GM12878 (cell line): ENCODE measurements around the gene RPS26. TPM values are rescaled to one million over a fixed set of nuclear protein-coding genes. Genes with fewer than 3 reads are reported as not detected.

Experiments used
- ATAC-seq: fragments of 200-7000 bp; cut with Tn5 transposase; 3 replicates; pipeline ENCODE4 v1.9.1; 2020; ENCODE audit warnings: mild to moderate bottlenecking, moderate library complexity
- BruUV-seq: library from RNA; stranded (reverse); fragments of 400-500 nt; replicated peaks from 2 replicates; lab custom pipeline; 2021; lab: Mats Ljungman, UMichigan
- CTCF ChIA-PET: fragments of 300-600 bp; sonication (Branson Sonifier 250); formaldehyde crosslinking; extraction: SDS; loops from one replicate; lab custom pipeline; 2021; ENCODE audit warnings: inconsistent platforms; lab: Yijun Ruan, JAX
- POLR2A ChIA-PET: fragments of 350-600 bp; formaldehyde crosslinking; extraction: SDS; loops from one replicate; lab custom pipeline; 2021; ENCODE audit warnings: inconsistent platforms; lab: Charles Lee
- RAD21 ChIA-PET: fragments of 300-600 bp; sonication (Branson Sonifier 250); formaldehyde crosslinking; loops from one replicate; lab custom pipeline; 2023; ENCODE audit warnings: antibody characterized with exemption; ENCODE audit not compliant: unreplicated experiment; lab: Charles Lee
- SMC1A ChIA-PET: fragments of 300-600 bp; sonication (Branson Sonifier 250); formaldehyde crosslinking; loops from one replicate; lab custom pipeline; 2023; ENCODE audit not compliant: unreplicated experiment, uncharacterized antibody; lab: Charles Lee
- DNase-seq: peaks from one replicate; pipeline ENCODE4 v3.0.0-alpha.2; 2011; ENCODE audit warnings: low read depth, low spot score
- FAIRE-seq: peaks from 3 replicates; lab custom pipeline; 2011; peaks lifted over from hg19 to GRCh38; lab: Jason Lieb, UNC
- H2AFZ ChIP-seq: 2 replicates; pipeline ENCODE4 v1.6.0; 2011; ENCODE audit warnings: low read depth, low read length, control low read depth; ENCODE audit not compliant: control insufficient read depth
- H3K27ac ChIP-seq: 2 replicates; pipeline ENCODE4 v1.5.1; 2011; ENCODE audit warnings: control low read depth; ENCODE audit not compliant: control insufficient read depth, insufficient read depth
- H3K27me3 ChIP-seq, 2 experiments: replicated peaks in 1 of 2; 2 replicates each; pipeline versions ENCODE4 v1.6.0 to v1.6.1; 2011; ENCODE audit warnings: low read length in 1 of 2; ENCODE audit not compliant: control insufficient read depth in 2 of 2, insufficient read depth in 2 of 2
- H3K36me3 ChIP-seq, 2 experiments: 2 replicates each; pipeline ENCODE4 v1.5.1; 2011; ENCODE audit warnings: low read length in 1 of 2; ENCODE audit not compliant: control insufficient read depth in 2 of 2, insufficient read depth in 2 of 2
- H3K4me1 ChIP-seq: 2 replicates; pipeline ENCODE4 v1.6.1; 2011; ENCODE audit warnings: mild to moderate bottlenecking, low read length, moderate library complexity, mixed read lengths; ENCODE audit not compliant: control insufficient read depth, insufficient read depth
- H3K4me2 ChIP-seq: 2 replicates; pipeline ENCODE4 v1.6.0; 2011; ENCODE audit warnings: control low read depth; ENCODE audit not compliant: control insufficient read depth, insufficient read depth
- H3K4me3 ChIP-seq: fragments of 200-600 bp; sonication (generic); 2 replicates; pipeline ENCODE4 v1.5.1; 2016
- H3K79me2 ChIP-seq: 2 replicates; pipeline ENCODE4 v1.6.0; 2011; ENCODE audit warnings: low read length; ENCODE audit not compliant: control insufficient read depth, insufficient read depth
- H3K9ac ChIP-seq: 2 replicates; pipeline ENCODE4 v1.8.0; 2011; ENCODE audit warnings: low read length, control low read depth, mixed read lengths; ENCODE audit not compliant: control insufficient read depth, insufficient read depth
- H3K9me3 ChIP-seq: replicated peaks from 3 replicates; pipeline ENCODE4 v1.5.1; 2011; ENCODE audit warnings: mild to moderate bottlenecking, low read length; ENCODE audit not compliant: control insufficient read depth, insufficient read depth
- H4K20me1 ChIP-seq: 2 replicates; pipeline ENCODE4 v1.6.0; 2011; ENCODE audit not compliant: control insufficient read depth, insufficient read depth
- DPF2 ChIP-seq: fragments of 450-650 bp; IDR thresholded peaks from 2 replicates; pipeline ENCODE4 v1.6.1; 2017; ENCODE audit warnings: mild to moderate bottlenecking
- NR2F1 ChIP-seq: fragments of 450-650 bp; conservative IDR thresholded peaks from 2 replicates; pipeline ENCODE4 v1.6.1; 2017; ENCODE audit warnings: mild to moderate bottlenecking
- STAT3 ChIP-seq: IDR thresholded peaks from 2 replicates; pipeline ENCODE4 v1.6.1; 2011; ENCODE audit warnings: low read depth, low read length, improper control_type of control experiment
- ZBED1 ChIP-seq: IDR thresholded peaks from 2 replicates; pipeline ENCODE4 v1.6.1; 2016; ENCODE audit warnings: borderline replicate concordance
- ZNF24 ChIP-seq: fragments of 450-650 bp; IDR thresholded peaks from 2 replicates; pipeline ENCODE4 v1.6.1; 2017; ENCODE audit warnings: antibody characterized with exemption, mild to moderate bottlenecking
- ZZZ3 ChIP-seq: IDR thresholded peaks from 2 replicates; pipeline ENCODE4 v1.6.1; 2011; ENCODE audit warnings: low read depth; ENCODE audit not compliant: control insufficient read depth, insufficient read length
- in situ Hi-C: fragments of 300-500 bp; cut with MboI; formaldehyde crosslinking; loops from 9 replicates; pipeline ENCODE4 v1.14.3; 2018; ENCODE audit warnings: mixed read lengths
- intact Hi-C: fragments of 100-400 bp; cut with micrococcal nuclease; formaldehyde crosslinking; loops from one replicate; pipeline ENCODE4 v1.14.2; 2022; ENCODE audit not compliant: unreplicated experiment
- polyA plus RNA-seq, 11 experiments: library from polyadenylated mRNA; depleted of rRNA in 4 of 11; unstranded in 6 of 11; stranded (reverse) in 5 of 11; fragments of >200 nt; fragmentation: Nextera tagmentation in 4 of 11; fragmentation: Illumina TruSeq in 1 of 11; extraction: Ambion mirVana in 4 of 11; extraction: Trizol in 1 of 11; gene quantifications; 1 replicate in 1 of 11; 2 replicates in 10 of 11; pipeline versions ENCODE4 v1.2.1 to v1.2.3, GENCODE V29; 2011 to 2016; ENCODE audit warnings: inconsistent platforms in 2 of 11, missing spikeins in 2 of 11, low read depth in 1 of 11
- total RNA-seq, 4 experiments: library from RNA; depleted of rRNA in 3 of 4; stranded (reverse); fragments of >200 nt in 3 of 4; fragmentation: Illumina TruSeq in 1 of 4; extraction: Trizol in 1 of 4; gene quantifications; 2 replicates each; pipeline versions ENCODE4 v1.2.1 to v1.2.3, GENCODE V29; 2013 to 2021
- TF ChIP-seq, protein P1 (sequence below): fragments of 450-650 bp; IDR thresholded peaks from 2 replicates; pipeline ENCODE4 v1.6.1; 2016; ENCODE audit warnings: mild to moderate bottlenecking, moderate library complexity, borderline replicate concordance
- TF ChIP-seq, protein P2 (sequence below): fragments of 450-650 bp; IDR thresholded peaks from 2 replicates; pipeline ENCODE4 v1.6.1; 2017; ENCODE audit warnings: mild to moderate bottlenecking, moderate library complexity

The RPS26 gene
- total and polyA plus RNA-seq, 10 of the 15 experiments (the other 5 are each of a cell fraction or from before 2014, with no cell fraction given): 75.5 to 3,147 (median 881) TPM

DNA sequence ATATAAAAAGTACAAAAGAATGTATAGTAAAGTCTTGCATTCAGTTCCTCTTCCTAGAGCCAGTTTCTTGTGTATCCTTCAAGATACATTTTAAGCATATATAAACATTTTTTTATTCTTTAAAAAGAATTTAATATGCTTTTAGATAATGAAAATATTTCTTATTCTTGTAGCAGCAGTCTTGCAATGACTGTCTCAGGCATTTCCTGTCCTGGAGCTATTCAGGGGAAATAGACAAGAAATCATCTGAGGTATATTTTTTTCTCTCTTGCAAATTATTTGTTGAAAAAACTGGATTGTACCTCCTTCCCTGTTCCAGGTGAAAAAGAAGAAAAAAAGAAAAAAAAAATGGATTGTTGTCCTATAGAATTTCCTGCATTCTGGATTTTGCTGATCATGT, 21.3 kb downstream of the RPS26 start:
- Histone ChIP-seq H3K27ac (no peak overlapping the region), H2AFZ (no peak overlapping the region), H3K4me1 (no peaks in the 10 kb centered on the region), H3K9me3 (no peaks in the 10 kb centered on the region), H3K27me3 (no peaks in the 10 kb centered on the region), H3K79me2 (no peaks in the 10 kb centered on the region), H4K20me1 (no peaks in the 10 kb centered on the region), H3K4me3 (no peak overlapping the region), H3K9ac (no peak overlapping the region), H3K4me2 (no peak overlapping the region), H3K36me3 (no peaks in the 10 kb centered on the region)
- BruUV-seq: no TSS peak
- ChIA-PET CTCF (no interaction called here), RAD21 (no interaction called here), SMC1A (no interaction called here), POLR2A (no interaction called here)
- no peak for DNase-seq
- intact Hi-C loops: no loop called here
- no peak for ATAC-seq
- TF ChIP-seq, protein P1, sequence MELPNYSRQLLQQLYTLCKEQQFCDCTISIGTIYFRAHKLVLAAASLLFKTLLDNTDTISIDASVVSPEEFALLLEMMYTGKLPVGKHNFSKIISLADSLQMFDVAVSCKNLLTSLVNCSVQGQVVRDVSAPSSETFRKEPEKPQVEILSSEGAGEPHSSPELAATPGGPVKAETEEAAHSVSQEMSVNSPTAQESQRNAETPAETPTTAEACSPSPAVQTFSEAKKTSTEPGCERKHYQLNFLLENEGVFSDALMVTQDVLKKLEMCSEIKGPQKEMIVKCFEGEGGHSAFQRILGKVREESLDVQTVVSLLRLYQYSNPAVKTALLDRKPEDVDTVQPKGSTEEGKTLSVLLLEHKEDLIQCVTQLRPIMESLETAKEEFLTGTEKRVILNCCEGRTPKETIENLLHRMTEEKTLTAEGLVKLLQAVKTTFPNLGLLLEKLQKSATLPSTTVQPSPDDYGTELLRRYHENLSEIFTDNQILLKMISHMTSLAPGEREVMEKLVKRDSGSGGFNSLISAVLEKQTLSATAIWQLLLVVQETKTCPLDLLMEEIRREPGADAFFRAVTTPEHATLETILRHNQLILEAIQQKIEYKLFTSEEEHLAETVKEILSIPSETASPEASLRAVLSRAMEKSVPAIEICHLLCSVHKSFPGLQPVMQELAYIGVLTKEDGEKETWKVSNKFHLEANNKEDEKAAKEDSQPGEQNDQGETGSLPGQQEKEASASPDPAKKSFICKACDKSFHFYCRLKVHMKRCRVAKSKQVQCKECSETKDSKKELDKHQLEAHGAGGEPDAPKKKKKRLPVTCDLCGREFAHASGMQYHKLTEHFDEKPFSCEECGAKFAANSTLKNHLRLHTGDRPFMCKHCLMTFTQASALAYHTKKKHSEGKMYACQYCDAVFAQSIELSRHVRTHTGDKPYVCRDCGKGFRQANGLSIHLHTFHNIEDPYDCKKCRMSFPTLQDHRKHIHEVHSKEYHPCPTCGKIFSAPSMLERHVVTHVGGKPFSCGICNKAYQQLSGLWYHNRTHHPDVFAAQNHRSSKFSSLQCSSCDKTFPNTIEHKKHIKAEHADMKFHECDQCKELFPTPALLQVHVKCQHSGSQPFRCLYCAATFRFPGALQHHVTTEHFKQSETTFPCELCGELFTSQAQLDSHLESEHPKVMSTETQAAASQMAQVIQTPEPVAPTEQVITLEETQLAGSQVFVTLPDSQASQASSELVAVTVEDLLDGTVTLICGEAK: no peak
- TF ChIP-seq NR2F1 (no peak), DPF2 (no peak), ZBED1 (no peak), ZNF24 (no peak), STAT3 (no peak), ZZZ3 (no peak)
- TF ChIP-seq, protein P2, sequence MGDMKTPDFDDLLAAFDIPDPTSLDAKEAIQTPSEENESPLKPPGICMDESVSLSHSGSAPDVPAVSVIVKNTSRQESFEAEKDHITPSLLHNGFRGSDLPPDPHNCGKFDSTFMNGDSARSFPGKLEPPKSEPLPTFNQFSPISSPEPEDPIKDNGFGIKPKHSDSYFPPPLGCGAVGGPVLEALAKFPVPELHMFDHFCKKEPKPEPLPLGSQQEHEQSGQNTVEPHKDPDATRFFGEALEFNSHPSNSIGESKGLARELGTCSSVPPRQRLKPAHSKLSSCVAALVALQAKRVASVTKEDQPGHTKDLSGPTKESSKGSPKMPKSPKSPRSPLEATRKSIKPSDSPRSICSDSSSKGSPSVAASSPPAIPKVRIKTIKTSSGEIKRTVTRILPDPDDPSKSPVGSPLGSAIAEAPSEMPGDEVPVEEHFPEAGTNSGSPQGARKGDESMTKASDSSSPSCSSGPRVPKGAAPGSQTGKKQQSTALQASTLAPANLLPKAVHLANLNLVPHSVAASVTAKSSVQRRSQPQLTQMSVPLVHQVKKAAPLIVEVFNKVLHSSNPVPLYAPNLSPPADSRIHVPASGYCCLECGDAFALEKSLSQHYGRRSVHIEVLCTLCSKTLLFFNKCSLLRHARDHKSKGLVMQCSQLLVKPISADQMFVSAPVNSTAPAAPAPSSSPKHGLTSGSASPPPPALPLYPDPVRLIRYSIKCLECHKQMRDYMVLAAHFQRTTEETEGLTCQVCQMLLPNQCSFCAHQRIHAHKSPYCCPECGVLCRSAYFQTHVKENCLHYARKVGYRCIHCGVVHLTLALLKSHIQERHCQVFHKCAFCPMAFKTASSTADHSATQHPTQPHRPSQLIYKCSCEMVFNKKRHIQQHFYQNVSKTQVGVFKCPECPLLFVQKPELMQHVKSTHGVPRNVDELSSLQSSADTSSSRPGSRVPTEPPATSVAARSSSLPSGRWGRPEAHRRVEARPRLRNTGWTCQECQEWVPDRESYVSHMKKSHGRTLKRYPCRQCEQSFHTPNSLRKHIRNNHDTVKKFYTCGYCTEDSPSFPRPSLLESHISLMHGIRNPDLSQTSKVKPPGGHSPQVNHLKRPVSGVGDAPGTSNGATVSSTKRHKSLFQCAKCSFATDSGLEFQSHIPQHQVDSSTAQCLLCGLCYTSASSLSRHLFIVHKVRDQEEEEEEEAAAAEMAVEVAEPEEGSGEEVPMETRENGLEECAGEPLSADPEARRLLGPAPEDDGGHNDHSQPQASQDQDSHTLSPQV: no peak
- in situ Hi-C loops: no loop called here
- no peak for FAIRE-seq
